IMR-90 (cell line): Measurements from ENCODE around the gene FMN2. TPM values are rescaled to one million over a fixed set of nuclear protein-coding genes. Genes with fewer than 3 reads are reported as not detected.

Experiments used
- ATAC-seq: fragments of 200-7000 bp; cut with Tn5 transposase; 2 replicates; pipeline ENCODE4 v1.9.1; 2020; ENCODE audit warnings: low read depth, mild to moderate bottlenecking, moderate library complexity
- BruUV-seq: library from RNA; stranded (reverse); fragments of 400-500 nt; replicated peaks from 2 replicates; lab custom pipeline; 2021; lab: Mats Ljungman, UMichigan
- CTCF ChIA-PET: fragments of 300-600 bp; formaldehyde crosslinking; extraction: SDS; loops from one replicate; lab custom pipeline; 2021; ENCODE audit warnings: antibody characterized with exemption; lab: Yijun Ruan, JAX
- POLR2A ChIA-PET: fragments of 300-600 bp; sonication (Branson Sonifier 250); formaldehyde crosslinking; loops from one replicate; lab custom pipeline; 2022; ENCODE audit warnings: antibody characterized with exemption; ENCODE audit not compliant: unreplicated experiment; lab: Charles Lee
- DNase-seq: peaks from one replicate; pipeline ENCODE4 v3.0.0; 2013
- H2AFZ ChIP-seq: replicated peaks from 2 replicates; pipeline ENCODE3; 2013; ENCODE audit warnings: low read length, mild to moderate bottlenecking; ENCODE audit not compliant: poor library complexity
- H2AK5ac ChIP-seq: 2 replicates; pipeline ENCODE4 v1.6.1; 2013; ENCODE audit warnings: low read depth, low read length, inconsistent platforms
- H2AK9ac ChIP-seq: replicated peaks from 2 replicates; pipeline ENCODE3; 2013; ENCODE audit warnings: mild to moderate bottlenecking, low read depth, low read length, moderate library complexity; ENCODE audit not compliant: poor library complexity
- H2BK120ac ChIP-seq: 2 replicates; pipeline ENCODE4 v1.6.1; 2013; ENCODE audit warnings: low read depth, low read length, inconsistent platforms
- H2BK15ac ChIP-seq: 3 replicates; pipeline ENCODE4 v1.6.1; 2013; ENCODE audit warnings: low read depth, low read length, inconsistent platforms
- H2BK20ac ChIP-seq: 2 replicates; pipeline ENCODE4 v1.6.1; 2013; ENCODE audit warnings: low read depth, mild to moderate bottlenecking, inconsistent platforms, low read length, moderate library complexity
- H2BK5ac ChIP-seq: 2 replicates; pipeline ENCODE4 v1.6.1; 2013; ENCODE audit warnings: mild to moderate bottlenecking, low read depth, low read length, inconsistent platforms; ENCODE audit not compliant: poor library complexity, severe bottlenecking
- H3K14ac ChIP-seq: replicated peaks from 2 replicates; pipeline ENCODE4 v1.6.1; 2013; ENCODE audit warnings: low read depth, low read length, inconsistent platforms
- H3K18ac ChIP-seq: 2 replicates; pipeline ENCODE4 v1.6.1; 2013; ENCODE audit warnings: low read depth, low read length, control low read depth
- H3K23ac ChIP-seq: 2 replicates; pipeline ENCODE4 v1.6.1; 2013; ENCODE audit warnings: low read depth, low read length, inconsistent platforms
- H3K27ac ChIP-seq: 2 replicates; pipeline ENCODE4 v1.5.1; 2013; ENCODE audit warnings: mild to moderate bottlenecking, control low read depth, low read length; ENCODE audit not compliant: insufficient read depth
- H3K27me3 ChIP-seq: 2 replicates; pipeline ENCODE4 v1.6.1; 2013; ENCODE audit warnings: low read length; ENCODE audit not compliant: control insufficient read depth, insufficient read depth
- H3K36me3 ChIP-seq: 2 replicates; pipeline ENCODE4 v1.6.1; 2013; ENCODE audit warnings: low read length, mixed read lengths; ENCODE audit not compliant: control insufficient read depth, insufficient read depth
- H3K4ac ChIP-seq: 2 replicates; pipeline ENCODE4 v1.6.1; 2013; ENCODE audit warnings: low read depth, low read length, inconsistent platforms
- H3K4me1 ChIP-seq: 2 replicates; pipeline ENCODE4 v1.6.1; 2013; ENCODE audit warnings: low read length, mixed read lengths; ENCODE audit not compliant: control insufficient read depth, insufficient read depth
- H3K4me2 ChIP-seq: 2 replicates; pipeline ENCODE4 v1.6.1; 2013; ENCODE audit warnings: low read depth, mild to moderate bottlenecking, control low read depth, low read length, moderate library complexity
- H3K4me3 ChIP-seq: 2 replicates; pipeline ENCODE4 v1.5.1; 2013; ENCODE audit warnings: low read depth, mild to moderate bottlenecking, control low read depth, low read length, moderate library complexity; ENCODE audit not compliant: insufficient read depth
- H3K56ac ChIP-seq: 2 replicates; pipeline ENCODE4 v1.6.1; 2013; ENCODE audit warnings: low read length, inconsistent platforms; ENCODE audit not compliant: insufficient read depth; ENCODE audit errors: extremely low read depth
- H3K79me1 ChIP-seq, 2 experiments: 2 replicates each; pipeline ENCODE4 v1.6.1; 2013; ENCODE audit warnings: low read length in 2 of 2, inconsistent platforms in 1 of 2, low read depth in 1 of 2
- H3K9ac ChIP-seq: 2 replicates; pipeline ENCODE4 v1.6.1; 2013; ENCODE audit warnings: low read depth, low read length, control low read depth
- H3K9me1 ChIP-seq: 2 replicates; pipeline ENCODE4 v1.6.1; 2013; ENCODE audit warnings: low read length, inconsistent platforms; ENCODE audit not compliant: insufficient read depth
- H3K9me3 ChIP-seq: 2 replicates; pipeline ENCODE4 v1.6.1; 2013; ENCODE audit warnings: low read length; ENCODE audit not compliant: control insufficient read depth, insufficient read depth
- H4K20me1 ChIP-seq: 2 replicates; pipeline ENCODE4 v1.6.1; 2013; ENCODE audit warnings: low read length, inconsistent platforms; ENCODE audit not compliant: insufficient read depth
- H4K5ac ChIP-seq: 2 replicates; pipeline ENCODE4 v1.6.1; 2013; ENCODE audit warnings: mild to moderate bottlenecking, low read depth, low read length, control low read depth
- H4K8ac ChIP-seq, 2 experiments: 2 replicates each; pipeline ENCODE4 v1.6.1; 2013; ENCODE audit warnings: low read depth in 2 of 2, low read length in 2 of 2, control low read depth in 1 of 2, inconsistent platforms in 1 of 2
- H4K91ac ChIP-seq: 2 replicates; pipeline ENCODE4 v1.6.1; 2013; ENCODE audit warnings: low read depth, low read length, inconsistent platforms; ENCODE audit not compliant: insufficient read depth
- CEBPB ChIP-seq: IDR thresholded peaks from 2 replicates; pipeline ENCODE4 v1.6.1; 2012; ENCODE audit warnings: low read depth, low read length, improper control_type of control experiment
- MAFK ChIP-seq: IDR thresholded peaks from 2 replicates; pipeline ENCODE4 v1.6.1; 2012; ENCODE audit warnings: low read depth, low read length, improper control_type of control experiment
- SMC3 ChIP-seq: fragments of 150-350 bp; IDR thresholded peaks from 2 replicates; pipeline ENCODE4 v1.6.1; 2016; ENCODE audit warnings: low read depth, mild to moderate bottlenecking, antibody characterized with exemption, low read length, moderate library complexity
- WGBS, 2 experiments: methylation state at CpG; one replicate each; pipeline versions ENCODE4 v1.1.5 to v1.1.7; 2013; ENCODE audit warnings: missing lambda C conversion rate in 2 of 2; ENCODE audit not compliant: insufficient read length in 1 of 2; ENCODE audit errors: extremely low coverage in 2 of 2; 5-methylcytosine and 5-hydroxymethylcytosine counted together
- dilution Hi-C: fragments of 300-500 bp; cut with HindIII; formaldehyde crosslinking; loops from one replicate; pipeline ENCODE4 v1.14.3; 2018; ENCODE audit warnings: low sequenced_read_pairs; ENCODE audit not compliant: unreplicated experiment
- in situ Hi-C: fragments of 300-500 bp; cut with MboI; formaldehyde crosslinking; loops from 3 replicates; pipeline ENCODE4 v1.14.3; 2019; ENCODE audit warnings: low sequenced_read_pairs, inconsistent platforms, mixed read lengths
- intact Hi-C: fragments of 100-400 bp; cut with micrococcal nuclease; formaldehyde crosslinking; loops from 2 replicates; pipeline ENCODE4 v1.10.0; 2022
- polyA plus RNA-seq, 3 experiments: library from polyadenylated mRNA; depleted of rRNA; stranded (reverse); fragments of >200 nt; gene quantifications; 2 replicates each; pipeline ENCODE4 v1.2.3, GENCODE V29; 2012; ENCODE audit warnings: low replicate concordance in 1 of 3
- total RNA-seq: library from RNA; depleted of rRNA; stranded (reverse); fragments of >200 nt; gene quantifications from 2 replicates; pipeline ENCODE4 v1.2.3, GENCODE V29; 2012

FMN2 gene
- total and polyA plus RNA-seq, 2 of the 4 experiments (the other 2 are of a cell fraction): 29.0 to 35.8 TPM

- H3K4me2 ChIP-seq: no peak overlapping the region
- no peak overlapping the region for H3K27ac ChIP-seq
- H3K79me1 ChIP-seq: peaks cover 22 to 36% of the 10 kb centered on the region in 2 experiments
- TF ChIP-seq SMC3: no peak
- TF ChIP-seq CEBPB: 0 out of 2 replicates have a peak, but pooled peaks have one; percentile 14
- peak; percentile 78 for TF ChIP-seq MAFK
- no peak for DNase-seq
- H3K27me3 ChIP-seq: no peaks in the 10 kb centered on the region
- no peak overlapping the region for H3K56ac ChIP-seq
- no peak overlapping the region for H3K4me3 ChIP-seq
- H2AK5ac ChIP-seq: no peak overlapping the region
- H3K23ac ChIP-seq: no peak overlapping the region; the same call in 1 of the 2 replicates
- no peak overlapping the region for H3K4ac ChIP-seq
- BruUV-seq: no TSS peak
- H3K18ac ChIP-seq: no peak overlapping the region
- CTCF ChIA-PET: no interaction called here
- H2BK5ac ChIP-seq: no peak overlapping the region
- H3K36me3 ChIP-seq: no peaks in the 10 kb centered on the region
- no peak overlapping the region for H2AK9ac ChIP-seq
- WGBS, 2 experiments: no CpG with 5 or more reads among the region's 6 CpGs
- no peak for ATAC-seq
- no peak overlapping the region for H2AFZ ChIP-seq
- H3K14ac ChIP-seq: no peak overlapping the region
- no peak overlapping the region for H3K9ac ChIP-seq
- H4K5ac ChIP-seq: no peak overlapping the region
- H4K91ac ChIP-seq: no peak overlapping the region
- H3K9me3 ChIP-seq: no peaks in the 10 kb centered on the region
- in situ Hi-C loops: no loop called here
- H3K9me1 ChIP-seq: 0 out of 2 replicates have a peak, but pooled peaks cover 4% of the 10 kb centered on the region
- POLR2A ChIA-PET: no interaction called here
- peaks cover 5% of the 10 kb centered on the region; the same call in 1 of the 2 replicates for H3K4me1 ChIP-seq
- intact Hi-C loops: no loop called here
- H2BK20ac ChIP-seq: no peak overlapping the region
- no peak overlapping the region for H2BK15ac ChIP-seq
- dilution Hi-C loops: no loop called here
- no peaks in the 10 kb centered on the region for H4K20me1 ChIP-seq
- no peak overlapping the region for H2BK120ac ChIP-seq
- no peak overlapping the region for H4K8ac ChIP-seq
These were observed 331.7 kb downstream of the FMN2 start for GRCh38 chr1:240423246-240423924.
